Fibroblast of villous mesenchyme (primary cell): Measurements from ENCODE around the gene CAPS. TPM values are rescaled to one million over a fixed set of nuclear protein-coding genes. Genes with fewer than 3 reads are reported as not detected.

Experiments used
- DNase-seq: peaks from one replicate; pipeline ENCODE4 v3.0.0-alpha.2; 2010; ENCODE audit warnings: low read depth
- H3K4me3 ChIP-seq: 2 replicates; pipeline ENCODE4 v1.5.1; 2011; ENCODE audit warnings: low read depth, mild to moderate bottlenecking, low read length
- total RNA-seq: library from RNA; depleted of rRNA; stranded (reverse); fragments of >200 nt; gene quantifications from 2 replicates; pipeline ENCODE4 v1.2.3, GENCODE V29; 2012
- TF ChIP-seq, protein P1 (sequence below): IDR thresholded peaks from 2 replicates; pipeline ENCODE4 v1.5.1; 2012; ENCODE audit warnings: low read depth, mild to moderate bottlenecking, low read length; ENCODE audit not compliant: insufficient read depth

CAPS gene
- total RNA-seq, 1 donor, result 1.7 TPM

DNA sequence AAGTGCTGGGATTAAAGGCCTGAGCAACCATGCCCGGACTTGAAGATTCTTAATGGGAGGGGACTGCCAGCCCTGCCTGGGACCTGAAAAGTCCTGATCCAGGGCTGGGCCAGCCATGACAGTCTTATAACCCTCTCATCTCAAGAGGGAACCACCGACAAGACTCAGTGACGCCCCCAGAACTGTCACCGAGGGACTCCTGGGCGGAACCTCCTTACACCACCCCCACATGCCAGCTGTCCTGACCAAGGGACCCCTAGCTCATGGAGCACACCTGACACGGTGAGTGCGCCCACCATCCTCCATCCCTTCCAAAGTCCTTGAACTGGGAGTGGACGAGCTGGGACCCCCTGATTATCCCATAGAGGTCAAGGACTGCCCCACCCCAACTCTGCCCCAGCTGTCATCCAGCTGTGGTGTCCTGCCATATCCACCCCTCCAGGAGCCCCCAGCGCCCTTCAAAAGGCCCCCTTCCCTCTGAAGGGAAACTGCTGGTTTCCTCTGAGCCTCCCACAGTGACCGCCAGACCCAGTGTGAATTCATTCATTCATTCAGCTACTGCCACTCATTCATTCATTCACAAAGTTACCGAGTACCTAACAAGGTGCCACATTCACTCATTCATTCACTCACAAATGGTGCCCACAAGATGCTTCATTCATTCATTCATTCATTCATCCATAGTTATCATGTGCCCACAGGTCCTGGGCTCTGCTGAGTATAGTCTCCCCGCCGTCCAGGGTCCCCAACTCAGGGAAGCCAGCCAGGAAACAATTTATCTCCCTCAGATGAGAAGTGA lies 14.1 kb upstream of the CAPS start:
- H3K4me3 ChIP-seq, result no peak overlapping the region
- DNase-seq, result no peak
- TF ChIP-seq, protein P1, sequence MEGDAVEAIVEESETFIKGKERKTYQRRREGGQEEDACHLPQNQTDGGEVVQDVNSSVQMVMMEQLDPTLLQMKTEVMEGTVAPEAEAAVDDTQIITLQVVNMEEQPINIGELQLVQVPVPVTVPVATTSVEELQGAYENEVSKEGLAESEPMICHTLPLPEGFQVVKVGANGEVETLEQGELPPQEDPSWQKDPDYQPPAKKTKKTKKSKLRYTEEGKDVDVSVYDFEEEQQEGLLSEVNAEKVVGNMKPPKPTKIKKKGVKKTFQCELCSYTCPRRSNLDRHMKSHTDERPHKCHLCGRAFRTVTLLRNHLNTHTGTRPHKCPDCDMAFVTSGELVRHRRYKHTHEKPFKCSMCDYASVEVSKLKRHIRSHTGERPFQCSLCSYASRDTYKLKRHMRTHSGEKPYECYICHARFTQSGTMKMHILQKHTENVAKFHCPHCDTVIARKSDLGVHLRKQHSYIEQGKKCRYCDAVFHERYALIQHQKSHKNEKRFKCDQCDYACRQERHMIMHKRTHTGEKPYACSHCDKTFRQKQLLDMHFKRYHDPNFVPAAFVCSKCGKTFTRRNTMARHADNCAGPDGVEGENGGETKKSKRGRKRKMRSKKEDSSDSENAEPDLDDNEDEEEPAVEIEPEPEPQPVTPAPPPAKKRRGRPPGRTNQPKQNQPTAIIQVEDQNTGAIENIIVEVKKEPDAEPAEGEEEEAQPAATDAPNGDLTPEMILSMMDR, result no peak

DNA sequence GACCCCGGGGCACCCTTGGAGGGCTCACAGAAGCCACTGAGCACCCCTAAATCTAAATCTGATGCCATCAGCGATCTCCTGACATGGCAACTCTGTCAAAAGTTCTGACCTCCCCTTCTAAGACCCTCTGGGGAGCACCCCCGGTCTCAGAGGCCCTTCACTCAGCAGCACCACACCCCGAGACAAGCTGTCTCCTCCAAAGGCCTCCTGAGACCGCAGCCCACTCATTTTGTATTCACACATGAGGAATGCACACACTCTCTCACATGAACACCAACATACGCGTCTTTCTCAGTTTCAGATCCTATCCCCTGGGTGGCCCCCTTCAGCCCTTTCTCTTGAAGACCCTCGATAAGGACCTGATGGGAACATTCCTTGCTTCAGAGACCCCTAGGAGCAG lies 13.1 kb upstream of the CAPS start:
- TF ChIP-seq, protein P1, result no peak
- H3K4me3 ChIP-seq, result no peak overlapping the region
- no peak for DNase-seq

DNA sequence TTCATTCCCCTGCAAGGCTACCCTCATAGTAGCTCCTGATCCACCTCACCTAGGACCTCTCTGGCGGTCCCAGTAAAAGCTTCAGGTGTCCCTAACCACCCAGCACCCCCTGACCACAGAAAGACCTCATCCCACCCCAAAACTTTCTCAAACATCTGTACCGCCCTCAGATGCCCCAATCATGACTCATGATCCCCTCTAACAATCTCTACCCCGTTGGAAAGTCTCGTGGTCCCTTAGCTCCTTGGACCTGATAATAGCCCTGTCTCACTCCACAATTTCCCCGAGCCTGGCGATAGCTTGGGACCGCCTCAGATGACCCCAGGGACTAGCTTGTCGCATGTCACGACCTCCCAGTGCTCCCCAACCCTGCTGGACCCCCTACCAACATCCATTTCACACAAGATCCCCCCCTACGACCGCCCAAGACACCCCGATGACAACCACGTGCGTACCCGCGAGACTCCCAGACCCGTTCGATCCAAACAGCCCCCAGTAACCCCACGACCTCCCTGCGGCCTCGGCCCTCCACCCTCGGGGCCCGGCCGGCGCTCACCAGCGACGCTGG lies 10.9 kb upstream of the CAPS start:
- peak overlapping the region; percentile 100 for H3K4me3 ChIP-seq
- peak; percentile 52 for DNase-seq

DNA sequence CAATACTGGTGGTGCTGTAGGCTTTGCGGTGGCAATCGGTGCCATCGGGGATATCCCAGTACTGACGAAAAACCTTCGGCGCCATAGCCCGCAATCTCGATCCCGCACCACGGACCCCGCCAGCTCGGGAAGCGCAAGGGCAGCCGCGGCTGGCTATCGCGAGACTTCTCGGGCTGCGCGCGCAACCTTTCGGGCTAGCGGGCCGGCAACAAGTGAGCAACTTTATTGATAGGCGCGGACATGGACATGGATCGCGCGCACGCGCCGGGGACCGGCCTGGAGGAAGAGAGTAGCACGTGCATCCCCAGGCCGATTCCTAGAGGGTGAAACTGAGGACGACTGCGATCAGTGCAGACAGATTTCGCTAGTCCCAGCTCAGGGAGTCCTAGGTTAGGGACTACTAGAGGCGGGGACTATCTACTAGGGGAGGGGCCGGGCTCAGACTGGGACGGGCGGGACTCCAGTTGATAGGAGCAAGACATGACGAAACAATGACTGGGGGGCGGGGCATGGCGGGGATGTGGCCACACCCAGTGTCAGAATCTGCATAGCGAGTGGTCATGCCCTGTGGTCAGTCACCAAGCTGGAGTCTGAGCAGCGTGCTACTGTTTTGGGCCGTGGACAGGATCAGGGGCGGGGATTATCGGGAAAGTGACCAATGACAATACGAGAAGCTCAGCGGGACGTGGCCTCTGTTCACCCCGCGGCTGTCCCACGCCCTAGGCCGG lies 10.3 kb upstream of the CAPS start, which contains the start of gene NDUFA11:
NDUFA11 (minus strand) TSS at position 167 of the 728 bp plus-strand sequence; CDS start at position 85, 82 bp downstream.
- peak within 1 kb of the TSS; percentile 100 for H3K4me3 ChIP-seq
- peak; percentile 97 for DNase-seq
- TF ChIP-seq, protein P1, result no peak

More for the DNA sequence above, 10.9 kb upstream of the CAPS start:
- TF ChIP-seq, protein P1, result no peak

DNA sequence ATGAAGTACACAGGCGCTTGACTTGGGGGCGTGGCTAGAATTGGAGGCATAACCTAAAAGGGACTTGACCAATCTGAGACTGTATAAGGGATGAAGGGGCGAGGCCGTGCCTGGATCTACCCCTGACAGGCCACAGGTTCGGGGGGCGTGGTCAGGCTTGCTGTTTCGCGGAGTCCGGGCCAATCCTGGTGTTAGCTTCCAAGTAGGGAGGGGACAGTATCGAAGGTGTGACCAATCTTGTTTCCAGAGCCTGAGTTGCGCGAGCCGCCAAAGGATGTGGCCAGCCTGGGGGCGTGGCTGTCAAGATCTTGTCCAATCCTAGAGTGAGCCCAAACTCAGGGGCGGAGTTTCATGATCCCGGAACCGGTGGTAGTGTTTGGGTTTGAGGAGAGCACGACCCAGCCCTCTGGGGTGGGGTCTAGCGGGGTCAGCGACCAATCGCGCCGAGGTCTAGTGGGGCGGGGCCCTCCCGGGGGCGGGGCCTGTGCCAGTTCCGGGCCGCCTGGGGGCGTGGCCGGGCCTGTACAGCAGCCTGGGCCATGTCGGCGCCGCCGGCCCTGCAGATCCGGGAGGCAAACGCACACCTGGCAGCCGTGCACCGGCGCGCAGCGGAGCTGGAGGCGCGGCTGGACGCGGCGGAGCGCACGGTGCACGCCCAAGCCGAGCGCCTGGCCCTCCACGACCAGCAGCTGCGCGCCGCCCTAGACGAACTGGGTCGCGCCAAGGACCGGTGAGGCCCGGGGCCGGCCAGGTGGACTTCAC lies 9.5 kb upstream of the CAPS start, which contains the start of gene VMAC:
VMAC (plus strand) TSS at position 521 of the 762 bp plus-strand sequence; CDS start at position 540, 19 bp downstream.
- TF ChIP-seq, protein P1, result no peak
- peak; percentile 100 for DNase-seq
- H3K4me3 ChIP-seq, result peak within 1 kb of the TSS; percentile 100
